GM12872 (cell line): ENCODE results near the gene ARHGEF4.

Experiments
- TF ChIP-seq, protein P1 (sequence below): IDR thresholded peaks from 3 replicates; pipeline ENCODE4 v1.5.1; 2011; ENCODE audit warnings: low read depth, mild to moderate bottlenecking, low read length, moderate library complexity; ENCODE audit not compliant: insufficient read depth

ARHGEF4 gene

DNA sequence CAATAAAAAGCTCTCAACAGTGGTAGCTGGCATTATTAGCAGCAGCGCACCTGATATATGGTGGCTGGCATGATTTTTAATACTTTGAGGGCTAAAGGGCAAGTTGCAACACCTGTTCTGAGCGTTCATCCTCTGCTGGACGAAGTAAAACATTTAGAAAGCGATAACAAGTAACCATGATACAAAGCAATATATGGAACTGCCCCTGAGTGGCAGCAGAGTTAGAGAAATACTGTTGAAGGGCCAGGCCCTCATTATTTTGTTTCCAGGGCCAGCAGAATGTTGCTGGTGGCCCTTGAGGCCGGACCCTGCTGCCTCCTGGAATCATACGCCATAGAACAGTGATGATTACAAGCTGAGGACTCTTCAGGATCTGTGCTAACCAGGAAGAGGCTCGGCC lies 47.8 kb downstream of the ARHGEF4 start:
- TF ChIP-seq, protein P1, sequence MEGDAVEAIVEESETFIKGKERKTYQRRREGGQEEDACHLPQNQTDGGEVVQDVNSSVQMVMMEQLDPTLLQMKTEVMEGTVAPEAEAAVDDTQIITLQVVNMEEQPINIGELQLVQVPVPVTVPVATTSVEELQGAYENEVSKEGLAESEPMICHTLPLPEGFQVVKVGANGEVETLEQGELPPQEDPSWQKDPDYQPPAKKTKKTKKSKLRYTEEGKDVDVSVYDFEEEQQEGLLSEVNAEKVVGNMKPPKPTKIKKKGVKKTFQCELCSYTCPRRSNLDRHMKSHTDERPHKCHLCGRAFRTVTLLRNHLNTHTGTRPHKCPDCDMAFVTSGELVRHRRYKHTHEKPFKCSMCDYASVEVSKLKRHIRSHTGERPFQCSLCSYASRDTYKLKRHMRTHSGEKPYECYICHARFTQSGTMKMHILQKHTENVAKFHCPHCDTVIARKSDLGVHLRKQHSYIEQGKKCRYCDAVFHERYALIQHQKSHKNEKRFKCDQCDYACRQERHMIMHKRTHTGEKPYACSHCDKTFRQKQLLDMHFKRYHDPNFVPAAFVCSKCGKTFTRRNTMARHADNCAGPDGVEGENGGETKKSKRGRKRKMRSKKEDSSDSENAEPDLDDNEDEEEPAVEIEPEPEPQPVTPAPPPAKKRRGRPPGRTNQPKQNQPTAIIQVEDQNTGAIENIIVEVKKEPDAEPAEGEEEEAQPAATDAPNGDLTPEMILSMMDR = no peak

DNA sequence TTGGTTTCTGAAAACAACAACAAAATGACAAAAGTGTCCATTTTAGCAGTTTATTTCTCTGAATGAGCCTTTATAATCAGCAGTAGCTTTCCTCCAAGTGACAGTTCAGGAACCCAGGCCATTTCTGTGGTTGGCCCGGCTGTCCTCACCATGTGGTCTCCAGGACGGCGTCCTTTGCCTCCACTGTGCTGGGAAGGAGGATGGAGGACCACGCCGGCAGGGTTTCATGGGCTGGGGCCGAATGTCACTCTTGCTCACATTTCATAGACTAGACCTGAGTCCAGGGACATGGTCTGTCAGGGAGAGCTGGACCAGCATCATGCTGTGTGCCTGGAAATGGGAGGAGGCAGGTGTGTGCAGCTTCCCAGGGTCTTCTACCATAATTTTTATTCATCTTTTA lies 50.9 kb downstream of the ARHGEF4 start:
- TF ChIP-seq, protein P1 = no peak

DNA sequence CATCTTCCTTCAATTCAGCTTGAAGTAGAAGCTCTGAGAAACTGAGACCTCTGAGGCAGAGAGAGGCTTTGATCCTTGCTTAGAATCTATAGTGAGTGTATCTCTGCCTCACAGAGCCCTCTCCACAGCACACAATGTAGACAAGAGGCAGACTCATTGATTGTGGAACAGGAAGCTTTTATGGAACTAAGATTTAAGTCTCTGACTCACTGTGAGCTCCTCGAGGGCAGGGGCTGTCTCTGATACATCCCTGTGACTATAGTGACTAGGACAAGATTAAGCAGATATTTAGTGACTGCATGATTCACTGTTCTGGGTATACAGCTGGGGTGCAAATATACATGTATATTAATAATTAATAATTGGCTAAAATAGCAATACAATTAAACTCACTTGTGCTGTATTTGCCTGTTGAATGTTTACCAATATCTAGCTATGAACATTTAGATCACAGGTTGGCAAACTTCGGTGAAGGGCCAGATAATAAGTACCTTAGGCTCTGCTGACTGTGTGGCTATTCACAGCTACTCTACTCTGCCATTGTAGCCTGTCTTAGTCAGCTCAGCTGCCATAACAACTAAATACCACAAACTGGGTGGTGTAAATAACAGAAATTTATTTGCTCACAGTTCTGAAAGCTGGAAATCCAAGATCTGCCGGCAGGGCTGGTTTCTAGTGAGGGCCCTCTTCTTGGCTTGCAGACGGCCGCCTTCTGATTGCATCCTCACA lies 54.4 kb downstream of the ARHGEF4 start:
- TF ChIP-seq, protein P1 = no peak

DNA sequence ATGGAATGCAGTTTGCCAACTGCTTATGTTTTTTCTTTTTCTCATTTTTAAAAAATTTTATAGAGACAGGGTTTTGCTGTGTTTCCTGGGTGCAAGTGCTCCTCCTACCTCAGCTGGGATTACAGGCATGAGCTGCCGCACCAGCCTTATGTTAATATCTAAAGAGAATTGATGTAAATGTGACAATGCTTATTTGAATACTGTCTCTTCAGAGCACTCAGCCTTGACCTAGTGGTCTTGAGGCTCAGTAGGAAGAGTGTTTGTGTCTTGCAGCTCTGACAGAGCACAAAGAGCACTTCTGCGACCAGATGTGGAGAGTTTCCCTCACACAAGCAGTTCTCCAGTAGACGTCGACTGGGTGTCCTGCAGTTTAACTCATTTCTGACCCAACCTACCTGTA lies 55.3 kb downstream of the ARHGEF4 start:
- TF ChIP-seq, protein P1 = no peak

DNA sequence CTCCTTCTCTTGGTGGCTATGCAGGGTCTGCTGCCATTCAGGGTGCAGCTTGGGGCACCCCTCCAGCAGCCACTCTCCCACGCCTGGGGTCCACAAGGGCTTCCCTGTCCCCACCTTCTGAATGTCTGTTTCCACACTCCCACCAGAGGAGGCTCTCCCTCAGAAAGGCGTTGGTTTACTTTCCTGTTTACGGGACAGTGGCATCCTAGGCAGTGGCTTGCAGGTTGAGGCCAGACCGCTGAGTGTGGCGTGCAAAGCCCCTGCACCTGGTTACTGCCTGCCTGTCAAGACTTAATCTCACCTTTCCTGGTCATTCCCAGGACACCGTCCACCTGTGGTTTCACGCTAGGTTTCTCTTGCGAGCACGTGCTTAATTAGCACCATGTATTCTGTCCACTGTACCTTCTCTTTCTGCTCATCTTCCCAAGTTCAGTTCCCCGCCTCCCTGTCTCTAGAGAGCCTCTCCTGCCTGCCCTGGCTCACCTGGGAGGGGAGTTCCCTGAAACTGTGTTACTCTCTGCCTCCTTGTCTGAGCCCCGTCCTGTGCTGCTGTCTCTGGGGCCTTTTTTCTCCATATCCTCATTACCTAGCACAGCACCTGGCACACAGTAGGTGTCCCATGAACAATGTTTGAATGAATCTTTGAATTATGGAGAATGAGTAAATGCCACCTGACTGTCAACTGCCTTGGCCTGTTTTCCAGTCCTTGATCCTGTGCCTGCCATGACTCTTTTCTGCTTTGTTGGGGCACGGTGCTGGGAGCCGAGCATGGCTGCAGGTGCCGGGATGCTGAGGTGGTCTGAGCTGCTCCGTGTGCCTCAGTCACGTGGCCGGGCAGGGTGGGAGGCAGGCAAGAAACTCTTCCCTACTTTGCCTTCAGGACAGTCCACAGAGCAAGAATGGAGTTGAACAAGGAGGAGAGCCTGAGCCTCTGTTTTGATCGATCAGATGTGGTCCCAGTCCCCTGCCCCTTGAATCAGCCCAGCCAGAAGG lies 56.4 kb downstream of the ARHGEF4 start:
- TF ChIP-seq, protein P1 = no peak

DNA sequence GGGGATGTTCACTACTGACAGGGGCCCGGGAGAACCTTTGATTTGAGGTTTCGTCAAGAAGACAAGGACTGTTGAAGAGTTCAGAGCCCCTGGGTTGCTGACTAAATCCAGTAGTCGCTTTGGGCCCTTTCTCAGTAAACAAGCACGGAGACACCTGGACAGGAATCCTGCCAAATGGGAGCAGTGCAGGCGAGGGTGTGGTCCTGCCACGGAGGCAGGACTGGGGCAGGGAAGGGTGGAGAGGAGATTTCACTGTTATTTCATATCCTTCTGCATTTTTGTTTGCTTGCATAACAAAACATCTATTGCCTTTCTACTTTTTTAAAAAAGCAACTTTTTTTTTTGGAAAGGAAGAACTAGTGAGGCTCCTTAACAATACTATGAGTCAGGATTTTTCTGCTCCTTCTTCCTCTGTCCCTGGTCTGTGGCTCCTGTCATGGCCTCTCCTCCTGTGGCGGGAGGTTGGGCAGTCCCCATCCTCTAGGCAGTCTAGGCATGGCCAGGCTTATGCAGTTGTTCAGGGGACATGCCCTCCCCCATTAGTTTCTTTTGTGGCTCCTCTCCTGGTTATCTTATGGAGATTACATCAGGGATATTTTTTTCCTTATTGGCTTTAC lies 57.7 kb downstream of the ARHGEF4 start:
- TF ChIP-seq, protein P1 = no peak

DNA sequence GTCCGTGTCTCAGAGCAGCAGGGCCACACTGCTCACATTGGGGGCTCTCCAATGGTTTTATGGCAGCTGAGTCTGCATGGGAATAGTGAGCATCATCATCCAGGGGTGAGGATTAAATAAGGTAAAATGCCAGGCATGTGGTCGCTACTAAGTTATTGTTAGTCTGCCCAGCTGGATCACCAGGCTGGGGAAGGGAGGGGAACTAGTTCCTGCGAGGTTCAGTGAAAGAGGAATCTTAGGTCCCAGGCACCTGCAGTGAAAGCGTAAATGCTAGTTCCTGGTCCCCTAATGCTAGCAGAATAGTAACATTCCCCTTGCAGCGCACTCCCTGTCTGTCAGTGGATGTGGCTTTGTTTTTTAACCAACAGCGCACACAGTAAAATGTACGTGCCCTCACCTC lies 60.1 kb downstream of the ARHGEF4 start:
- TF ChIP-seq, protein P1 = no peak
